Hepatocyte (in vitro differentiated cells): Measurements from ENCODE around the gene HES7.
A peak's percentile ranks its signal among the peaks of the same experiment; 100 is the strongest.

ENCODE experiments used
- EZH2phosphoT487 ChIP-seq: fragments of 200-600 bp; sonication (generic); IDR thresholded peaks from one replicate; pipeline ENCODE4 v1.6.1; 2018; ENCODE audit warnings: antibody characterized with exemption, mild to moderate bottlenecking, low read depth, moderate library complexity; ENCODE audit not compliant: unreplicated experiment, severe bottlenecking
- TF ChIP-seq, protein P1 (sequence below): fragments of 200-600 bp; sonication (generic); IDR thresholded peaks from 2 replicates; pipeline ENCODE4 v1.5.1; 2016; ENCODE audit warnings: antibody characterized with exemption, mild to moderate bottlenecking; ENCODE audit not compliant: poor library complexity

GRCh38 chr17:8109661-8110455 lies 14.0 kb downstream of the HES7 start:
- TF ChIP-seq, protein P1, sequence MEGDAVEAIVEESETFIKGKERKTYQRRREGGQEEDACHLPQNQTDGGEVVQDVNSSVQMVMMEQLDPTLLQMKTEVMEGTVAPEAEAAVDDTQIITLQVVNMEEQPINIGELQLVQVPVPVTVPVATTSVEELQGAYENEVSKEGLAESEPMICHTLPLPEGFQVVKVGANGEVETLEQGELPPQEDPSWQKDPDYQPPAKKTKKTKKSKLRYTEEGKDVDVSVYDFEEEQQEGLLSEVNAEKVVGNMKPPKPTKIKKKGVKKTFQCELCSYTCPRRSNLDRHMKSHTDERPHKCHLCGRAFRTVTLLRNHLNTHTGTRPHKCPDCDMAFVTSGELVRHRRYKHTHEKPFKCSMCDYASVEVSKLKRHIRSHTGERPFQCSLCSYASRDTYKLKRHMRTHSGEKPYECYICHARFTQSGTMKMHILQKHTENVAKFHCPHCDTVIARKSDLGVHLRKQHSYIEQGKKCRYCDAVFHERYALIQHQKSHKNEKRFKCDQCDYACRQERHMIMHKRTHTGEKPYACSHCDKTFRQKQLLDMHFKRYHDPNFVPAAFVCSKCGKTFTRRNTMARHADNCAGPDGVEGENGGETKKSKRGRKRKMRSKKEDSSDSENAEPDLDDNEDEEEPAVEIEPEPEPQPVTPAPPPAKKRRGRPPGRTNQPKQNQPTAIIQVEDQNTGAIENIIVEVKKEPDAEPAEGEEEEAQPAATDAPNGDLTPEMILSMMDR = peak; percentile 89
- no peak for TF ChIP-seq EZH2phosphoT487
